ENCODE measurements around the gene ANK3. TPM values are rescaled to one million over a fixed set of nuclear protein-coding genes. Genes with fewer than 3 reads are reported as not detected.

The ANK3 gene
- total RNA-seq, 6 experiments from 2014 or later, result not detected

- TF ChIP-seq CTCF (IDR thresholded peaks at IDR 0.05), result no peak
- DNase-seq, result no peak
- H3K9me3 Mint-ChIP-seq, result no peaks in the 10 kb centered on the region
- no peaks in the 10 kb centered on the region for H3K36me3 Mint-ChIP-seq (ENCODE audit: low read depth)
- no peak overlapping the region; the same call in 1 of the 2 replicates for H3K4me3 Mint-ChIP-seq
- H3K4me1 Mint-ChIP-seq (ENCODE audit: low read depth), result peaks cover 21% of the 10 kb centered on the region
- no peaks in the 10 kb centered on the region for H3K27me3 Mint-ChIP-seq (ENCODE audit: insufficient read depth)
- H3K27ac Mint-ChIP-seq, result no peak overlapping the region
These were observed 7.1 kb upstream of the ANK3 start for GRCh38 chr10:60396766-60397165.

GRCh38 chr10:60395711-60396110 is 6.0 kb upstream of the ANK3 start:
- Mint-ChIP-seq H3K36me3 (ENCODE audit: low read depth) (no peaks in the 10 kb centered on the region), H3K4me1 (ENCODE audit: low read depth) (peaks cover 21% of the 10 kb centered on the region), H3K4me3 (no peak overlapping the region), H3K27ac (no peak overlapping the region), H3K9me3 (no peaks in the 10 kb centered on the region), H3K27me3 (ENCODE audit: insufficient read depth) (no peaks in the 10 kb centered on the region)
- no peak for DNase-seq
- TF ChIP-seq CTCF (IDR thresholded peaks at IDR 0.05), result no peak

DNA sequence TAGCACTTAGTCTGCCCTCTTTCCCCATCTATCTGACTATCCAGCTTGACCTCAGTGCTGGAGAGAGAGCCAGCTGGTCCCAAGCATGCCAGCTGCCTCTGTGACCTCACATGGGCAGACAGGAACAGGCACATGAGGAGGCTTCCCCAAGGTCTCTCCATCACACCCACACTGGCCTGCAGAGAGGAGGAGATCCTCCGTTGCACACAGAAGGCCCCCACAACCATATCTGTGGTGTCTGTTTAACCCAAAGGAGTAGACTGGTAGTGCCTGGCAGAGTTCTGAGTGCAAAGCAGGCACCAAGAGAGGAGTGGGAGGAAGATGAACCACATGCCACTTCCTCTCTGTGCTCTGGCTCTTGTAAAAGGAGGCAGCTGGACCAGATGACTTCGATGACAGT is 4.8 kb upstream of the ANK3 start:
- Mint-ChIP-seq H3K4me3 (no peak overlapping the region), H3K9me3 (no peaks in the 10 kb centered on the region), H3K27me3 (ENCODE audit: insufficient read depth) (no peaks in the 10 kb centered on the region), H3K36me3 (ENCODE audit: low read depth) (no peaks in the 10 kb centered on the region), H3K27ac (no peak overlapping the region), H3K4me1 (ENCODE audit: low read depth) (peaks cover 33% of the 10 kb centered on the region)
- TF ChIP-seq CTCF (IDR thresholded peaks at IDR 0.05), result no peak
- DNase-seq, result no peak

DNA sequence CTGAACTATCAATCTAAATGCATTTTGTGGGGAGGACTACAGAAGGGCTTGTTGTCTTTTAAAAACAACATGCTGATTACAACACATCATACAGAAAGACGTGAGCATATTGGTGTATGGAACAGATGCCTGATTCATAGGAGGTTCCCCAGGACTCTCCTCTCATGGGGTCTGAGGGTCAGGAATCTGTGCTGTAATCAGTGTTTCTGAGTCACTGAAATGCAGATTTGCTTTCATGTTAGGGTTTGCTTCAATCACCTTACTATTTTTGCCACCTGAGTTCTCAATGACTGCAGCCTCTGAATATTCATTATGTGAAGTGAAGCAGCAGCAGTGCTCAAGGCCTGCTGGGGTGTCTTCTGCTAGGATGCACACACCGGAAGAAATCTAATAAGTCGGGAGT is 550 bp upstream of the ANK3 start:
- Mint-ChIP-seq H3K9me3 (no peaks in the 10 kb centered on the region), H3K4me3 (no peak overlapping the region), H3K4me1 (ENCODE audit: low read depth) (peaks cover 32% of the 10 kb centered on the region), H3K27me3 (ENCODE audit: insufficient read depth) (no peaks in the 10 kb centered on the region), H3K27ac (no peak overlapping the region), H3K36me3 (ENCODE audit: low read depth) (no peaks in the 10 kb centered on the region)
- DNase-seq, result no peak
- TF ChIP-seq CTCF (IDR thresholded peaks at IDR 0.05), result no peak

DNA sequence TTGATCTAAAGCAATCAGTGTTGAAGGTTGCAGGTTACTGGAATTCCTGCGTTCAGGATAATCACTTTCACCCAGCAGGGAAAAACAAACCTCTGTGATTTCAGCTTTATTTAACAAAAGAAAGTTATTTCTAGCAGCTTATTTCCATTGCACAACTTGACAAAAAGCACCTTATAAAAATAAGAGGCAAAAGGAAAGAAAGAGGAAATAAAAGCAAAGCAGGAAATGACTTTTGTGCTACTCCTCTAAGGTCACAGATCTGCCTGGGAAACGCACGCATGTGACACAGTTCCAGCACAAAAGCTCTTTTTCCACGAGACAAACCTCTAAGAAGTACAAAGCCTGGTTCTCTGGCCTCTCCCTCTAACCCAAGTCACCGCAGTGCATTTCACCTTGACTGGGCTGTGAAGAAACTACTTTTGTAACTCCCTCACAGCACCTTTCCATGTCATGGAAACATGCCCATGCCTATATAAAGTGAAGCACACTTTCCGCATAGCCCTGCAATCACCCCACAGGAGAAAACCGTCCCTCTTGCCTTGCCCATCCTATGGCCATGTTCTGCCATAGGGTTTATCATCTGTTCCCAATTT is 870 bp downstream of the ANK3 start:
- no peak for TF ChIP-seq CTCF (IDR thresholded peaks at IDR 0.05)
- Mint-ChIP-seq H3K27ac (no peak overlapping the region), H3K27me3 (ENCODE audit: insufficient read depth) (no peaks in the 10 kb centered on the region), H3K4me1 (ENCODE audit: low read depth) (peaks cover 46% of the 10 kb centered on the region), H3K9me3 (no peaks in the 10 kb centered on the region), H3K4me3 (no peak overlapping the region), H3K36me3 (ENCODE audit: low read depth) (no peaks in the 10 kb centered on the region)
- DNase-seq, result no peak
